ENCODE results near the gene HHATL. TPM values are rescaled to one million over a fixed set of nuclear protein-coding genes. Genes with fewer than 3 reads are reported as not detected.

Gene HHATL
- total RNA-seq, 2 donors from 2014 or later = not detected

GRCh38 chr3:42655980-42656679 lies 46.5 kb downstream of the HHATL start:
- no peak for ATAC-seq (replicated peaks in 1 of 2)

GRCh38 chr3:42655331-42655888 lies 47.2 kb downstream of the HHATL start:
- ATAC-seq (replicated peaks in 1 of 2) (no peak), DNase-seq (no peak)
- Mint-ChIP-seq H3K27me3 (ENCODE audit: low read depth) (peaks cover 14% of the 10 kb centered on the region), H3K9me3 (no peaks in the 10 kb centered on the region), H3K27ac (no peak overlapping the region), H3K4me1 (ENCODE audit: low read depth) (peaks cover 20% of the 10 kb centered on the region), H3K36me3 (ENCODE audit: insufficient read depth in 2 of 2) (no peaks in the 10 kb centered on the region), H3K4me3 (peak overlapping the region in 1 of 2 donors; percentile 45)

More at GRCh38 chr3:42655980-42656679, 46.5 kb downstream of the HHATL start:
- no peaks in the 10 kb centered on the region for H3K36me3 Mint-ChIP-seq (ENCODE audit: insufficient read depth in 2 of 2)
- H3K9me3 Mint-ChIP-seq = no peaks in the 10 kb centered on the region
- H3K27ac Mint-ChIP-seq = no peak overlapping the region
- peaks cover 20% of the 10 kb centered on the region for H3K4me1 Mint-ChIP-seq (ENCODE audit: low read depth)
- H3K4me3 Mint-ChIP-seq = no peak overlapping the region
- H3K27me3 Mint-ChIP-seq (ENCODE audit: low read depth) = peaks cover 14% of the 10 kb centered on the region
- DNase-seq = no peak

GRCh38 chr3:42654331-42655201 lies 48.0 kb downstream of the HHATL start:
- peak; percentile 59 to 67 for ATAC-seq (replicated peaks in 1 of 2)
- H3K9me3 Mint-ChIP-seq = no peaks in the 10 kb centered on the region
- H3K27ac Mint-ChIP-seq = no peak overlapping the region
- H3K4me3 Mint-ChIP-seq = peak overlapping the region; percentile 8 to 45
- peak in 1 of 2 donors; percentile 25 for DNase-seq
- peaks cover 14% of the 10 kb centered on the region for H3K27me3 Mint-ChIP-seq (ENCODE audit: low read depth)
- no peaks in the 10 kb centered on the region for H3K36me3 Mint-ChIP-seq (ENCODE audit: insufficient read depth in 2 of 2)
- peaks cover 20% of the 10 kb centered on the region for H3K4me1 Mint-ChIP-seq (ENCODE audit: low read depth)

GRCh38 chr3:42653560-42654330 lies 48.9 kb downstream of the HHATL start, which contains the start of gene ZBTB47:
Gene ZBTB47, plus strand, starts transcription at chr3:42653697. Its CDS starts 4,659 bp downstream, at chr3:42658356.
- Mint-ChIP-seq H3K9me3 (no peaks in the 10 kb centered on the region), H3K4me3 (peak within 1 kb of the TSS; percentile 81 to 89), H3K27ac (no peak within 1 kb of the TSS), H3K27me3 (ENCODE audit: low read depth) (peaks cover 14% of the 10 kb centered on the region), H3K4me1 (ENCODE audit: low read depth) (peaks cover 20% of the 10 kb centered on the region), H3K36me3 (ENCODE audit: insufficient read depth in 2 of 2) (no peaks in the 10 kb centered on the region)
- ATAC-seq (replicated peaks in 1 of 2) (peak in 1 of 2 donors; percentile 7), DNase-seq (no peak)

GRCh38 chr3:42653303-42653559 lies 49.4 kb downstream of the HHATL start:
- H3K9me3 Mint-ChIP-seq = no peaks in the 10 kb centered on the region
- peak overlapping the region; percentile 29 to 89 for H3K4me3 Mint-ChIP-seq
- H3K36me3 Mint-ChIP-seq (ENCODE audit: insufficient read depth in 2 of 2) = no peaks in the 10 kb centered on the region
- DNase-seq (no peak), ATAC-seq (replicated peaks in 1 of 2) (no peak)
- no peak overlapping the region for H3K27ac Mint-ChIP-seq
- peaks cover 20% of the 10 kb centered on the region for H3K4me1 Mint-ChIP-seq (ENCODE audit: low read depth)
- H3K27me3 Mint-ChIP-seq (ENCODE audit: low read depth) = peaks cover 14% of the 10 kb centered on the region

- peak in 1 of 2 donors; percentile 31 for ATAC-seq (replicated peaks in 1 of 2)
- H3K27ac Mint-ChIP-seq = no peak overlapping the region
- peaks cover 0 to 3% of the 10 kb centered on the region in 2 donors for H3K36me3 Mint-ChIP-seq (ENCODE audit: insufficient read depth in 2 of 2)
- H3K4me3 Mint-ChIP-seq = peak overlapping the region; percentile 29 to 89
- H3K27me3 Mint-ChIP-seq (ENCODE audit: low read depth) = peaks cover 14% of the 10 kb centered on the region
- no peak for DNase-seq
- H3K9me3 Mint-ChIP-seq = no peaks in the 10 kb centered on the region
- peaks cover 20% of the 10 kb centered on the region for H3K4me1 Mint-ChIP-seq (ENCODE audit: low read depth)
Measured at GRCh38 chr3:42652611-42653302, 49.8 kb downstream of the HHATL start.

GRCh38 chr3:42652251-42652610 lies 50.4 kb downstream of the HHATL start:
- no peaks in the 10 kb centered on the region for H3K9me3 Mint-ChIP-seq
- peaks cover 14% of the 10 kb centered on the region for H3K27me3 Mint-ChIP-seq (ENCODE audit: low read depth)
- no peak overlapping the region for H3K27ac Mint-ChIP-seq
- DNase-seq (no peak), ATAC-seq (replicated peaks in 1 of 2) (no peak)
- peaks cover 20% of the 10 kb centered on the region for H3K4me1 Mint-ChIP-seq (ENCODE audit: low read depth)
- H3K4me3 Mint-ChIP-seq = no peak overlapping the region
- peaks cover 0 to 3% of the 10 kb centered on the region in 2 donors for H3K36me3 Mint-ChIP-seq (ENCODE audit: insufficient read depth in 2 of 2)

GRCh38 chr3:42651248-42652091 lies 51.1 kb downstream of the HHATL start:
- Mint-ChIP-seq H3K4me3 (no peak overlapping the region), H3K9me3 (no peaks in the 10 kb centered on the region), H3K36me3 (ENCODE audit: insufficient read depth in 2 of 2) (peaks cover 0 to 3% of the 10 kb centered on the region in 2 donors), H3K27ac (no peak overlapping the region), H3K4me1 (ENCODE audit: low read depth) (peaks cover 20% of the 10 kb centered on the region), H3K27me3 (ENCODE audit: low read depth) (peaks cover 14% of the 10 kb centered on the region)
- ATAC-seq (replicated peaks in 1 of 2) (no peak), DNase-seq (no peak)

GRCh38 chr3:42649783-42650182 lies 52.8 kb downstream of the HHATL start:
- no peak overlapping the region for H3K27ac Mint-ChIP-seq
- H3K27me3 Mint-ChIP-seq (ENCODE audit: low read depth) = peaks cover 14% of the 10 kb centered on the region
- H3K9me3 Mint-ChIP-seq = no peaks in the 10 kb centered on the region
- H3K4me1 Mint-ChIP-seq (ENCODE audit: low read depth) = peaks cover 20% of the 10 kb centered on the region
- H3K36me3 Mint-ChIP-seq (ENCODE audit: insufficient read depth in 2 of 2) = peaks cover under 1 to 7% of the 10 kb centered on the region in 2 donors
- no peak for DNase-seq
- H3K4me3 Mint-ChIP-seq = no peak overlapping the region
- no peak for ATAC-seq (replicated peaks in 1 of 2)

GRCh38 chr3:42649006-42649405 lies 53.6 kb downstream of the HHATL start:
- DNase-seq (no peak), ATAC-seq (replicated peaks in 1 of 2) (no peak)
- H3K4me1 Mint-ChIP-seq (ENCODE audit: low read depth) = peaks cover 20% of the 10 kb centered on the region
- H3K27ac Mint-ChIP-seq = no peak overlapping the region
- peaks cover 14% of the 10 kb centered on the region for H3K27me3 Mint-ChIP-seq (ENCODE audit: low read depth)
- no peaks in the 10 kb centered on the region for H3K9me3 Mint-ChIP-seq
- peaks cover 2 to 11% of the 10 kb centered on the region in 2 donors for H3K36me3 Mint-ChIP-seq (ENCODE audit: insufficient read depth in 2 of 2)
- no peak overlapping the region for H3K4me3 Mint-ChIP-seq

- H3K36me3 Mint-ChIP-seq (ENCODE audit: insufficient read depth in 2 of 2) = peaks cover 2 to 13% of the 10 kb centered on the region in 2 donors
- DNase-seq = no peak
Measured at GRCh38 chr3:42647821-42648459, 54.7 kb downstream of the HHATL start.

More at GRCh38 chr3:42647821-42648459, 54.7 kb downstream of the HHATL start:
- H3K9me3 Mint-ChIP-seq = no peaks in the 10 kb centered on the region
- no peak for ATAC-seq (replicated peaks in 1 of 2)
- peaks cover 14% of the 10 kb centered on the region for H3K27me3 Mint-ChIP-seq (ENCODE audit: low read depth)
- no peak overlapping the region for H3K27ac Mint-ChIP-seq
- peaks cover 11% of the 10 kb centered on the region for H3K4me1 Mint-ChIP-seq (ENCODE audit: low read depth)
- no peak overlapping the region for H3K4me3 Mint-ChIP-seq

All from activated T-cell treated with anti-CD3 and anti-CD28 coated beads, Interleukin-2, amount 50 U/mL, for 72 hours (primary cell).